Stimulated activated CD8-positive, alpha-beta memory T cell treated with anti-CD3 and anti-CD28 coated beads, Interleukin-12 subunit alpha, Interleukin-12 subunit beta, amount 100 ng/mL, for 1 hour (primary cell): ENCODE results near the gene ELL2.
"Not testable (repeated sequence)": the region's sequence is repeated elsewhere in the genome, so short reads cannot be mapped to it uniquely, and the experiment has no call there.

Experiments
- DNase-seq: peaks from one replicate; pipeline ENCODE4 v3.0.0-alpha.2; 2020; ENCODE audit warnings: low read depth

ELL2 gene

DNA sequence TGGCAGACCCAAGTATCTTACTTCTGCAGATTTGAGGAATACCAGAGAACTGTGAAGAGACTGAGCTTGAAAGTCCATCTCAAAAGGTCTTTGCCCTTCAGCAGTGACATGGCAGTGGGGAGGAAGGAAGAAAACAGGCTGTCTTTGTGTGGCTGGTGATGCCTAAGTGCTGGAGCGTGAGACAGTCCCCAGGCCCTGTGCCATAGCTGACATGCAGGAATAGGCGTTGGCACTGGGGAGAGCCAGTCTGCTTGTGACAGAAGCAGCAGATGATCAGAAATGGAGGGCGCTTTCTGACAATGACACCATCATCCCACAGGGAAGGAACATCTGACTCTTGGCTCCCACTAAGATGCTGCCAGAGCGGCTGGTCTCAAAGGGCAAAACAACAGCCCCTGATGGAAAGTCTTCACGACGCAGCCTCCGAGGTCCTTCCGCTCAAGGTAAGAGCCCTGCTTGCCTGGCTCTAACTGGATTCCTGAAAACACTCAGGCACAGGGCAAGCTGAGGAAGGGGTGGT lies 123.6 kb downstream of the ELL2 start:
- DNase-seq, result no peak

DNA sequence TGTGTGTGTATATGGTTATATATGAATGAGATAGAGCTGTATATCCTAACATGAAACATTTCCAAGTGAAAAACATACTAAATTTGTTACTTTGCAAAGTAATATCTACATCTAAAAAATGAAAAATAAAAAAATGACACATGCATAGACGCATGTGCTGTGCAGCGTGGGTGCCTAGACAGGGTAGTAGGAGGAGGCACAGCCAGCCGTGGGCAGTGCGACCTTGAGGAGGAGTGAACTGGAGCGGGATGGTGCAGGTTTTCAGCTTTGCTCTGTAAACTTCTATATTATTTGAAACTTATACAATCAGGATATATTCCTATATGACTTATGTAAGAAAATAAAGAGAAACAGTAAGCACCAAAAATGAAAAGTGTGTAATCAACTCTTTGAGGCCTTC lies 124.2 kb downstream of the ELL2 start:
- no peak for DNase-seq

DNA sequence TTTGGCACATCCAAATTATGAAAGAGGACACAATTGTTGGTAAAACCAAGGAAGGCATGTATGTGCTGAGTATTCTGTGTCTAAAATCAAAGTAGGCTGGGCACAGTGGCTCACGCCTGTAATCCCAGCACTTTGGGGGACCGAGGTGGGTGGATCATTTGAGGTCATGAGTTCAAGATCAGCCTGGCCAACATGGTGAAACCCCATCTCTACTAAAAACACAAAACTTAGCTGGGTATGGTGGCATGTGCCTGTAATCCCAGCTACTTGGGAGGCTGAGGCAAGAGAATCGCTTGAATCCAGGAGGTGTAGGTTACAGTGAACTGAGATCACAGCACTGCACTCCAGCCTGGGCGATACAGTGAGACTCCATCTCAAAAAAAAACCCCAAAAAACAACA lies 124.7 kb downstream of the ELL2 start:
- DNase-seq, result not testable (repeated sequence)

DNA sequence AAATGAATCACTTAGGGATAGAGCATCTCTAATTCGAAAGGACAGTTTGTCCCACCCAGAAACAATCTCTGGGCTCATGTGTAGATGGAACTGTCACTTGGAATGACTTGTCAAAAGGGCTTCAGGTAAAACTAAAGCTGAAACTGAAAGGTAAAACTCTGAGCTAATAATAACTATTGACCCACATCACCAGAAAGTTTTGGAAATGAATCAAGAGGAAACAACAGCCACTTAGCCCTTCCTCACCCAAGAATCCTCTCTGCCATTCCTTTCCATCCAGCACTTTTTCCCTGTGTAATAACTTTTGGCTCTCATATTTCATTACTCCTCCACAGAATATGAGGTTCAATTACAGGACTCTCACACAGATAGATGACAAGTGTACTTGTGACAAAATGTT lies 125.1 kb downstream of the ELL2 start:
- no peak for DNase-seq

GRCh38 chr5:95835682-95836385 lies 125.8 kb downstream of the ELL2 start:
- DNase-seq, result no peak
